GM12872 (cell line): ENCODE measurements around the gene THUMPD3.

Experiments
- CTCF ChIP-seq: IDR thresholded peaks from 3 replicates; pipeline ENCODE4 v1.5.1; 2011; ENCODE audit warnings: low read depth, mild to moderate bottlenecking, low read length, moderate library complexity; ENCODE audit not compliant: insufficient read depth

THUMPD3 gene

GRCh38 chr3:9386078-9386459 is 23.2 kb downstream of the THUMPD3 start:
- TF ChIP-seq CTCF: no peak

- TF ChIP-seq CTCF: no peak
These were observed 23.9 kb downstream of the THUMPD3 start for GRCh38 chr3:9386501-9387321.

GRCh38 chr3:9387322-9387655 is 24.4 kb downstream of the THUMPD3 start:
- TF ChIP-seq CTCF: no peak

GRCh38 chr3:9388142-9388541 is 25.3 kb downstream of the THUMPD3 start:
- no peak for TF ChIP-seq CTCF

GRCh38 chr3:9388562-9389272 is 25.9 kb downstream of the THUMPD3 start:
- no peak for TF ChIP-seq CTCF

- no peak for TF ChIP-seq CTCF
These were observed 27.5 kb downstream of the THUMPD3 start for GRCh38 chr3:9390265-9390888.

GRCh38 chr3:9392041-9392440 is 29.2 kb downstream of the THUMPD3 start:
- no peak for TF ChIP-seq CTCF
